Peyer's patch (tissue), 4 donors: ENCODE data around the gene RILPL2.
"Not testable (repeated sequence)": the region's sequence is repeated elsewhere in the genome, so short reads cannot be mapped to it uniquely, and the experiment has no call there.

ENCODE experiments used
- POLR2A ChIP-seq, 2 donors: fragments of 450-650 bp; IDR thresholded peaks; one replicate each; pipeline ENCODE4 v1.5.1; 2017; ENCODE audit warnings: antibody characterized with exemption in 2 of 2, mild to moderate bottlenecking in 2 of 2, moderate library complexity in 2 of 2
- TF ChIP-seq, protein P1 (sequence below), 6 experiments: fragments of 450-650 bp in 4 of 6; fragments of 200-600 bp in 2 of 6; sonication (generic) in 1 of 6; IDR thresholded peaks; one replicate each; pipeline ENCODE4 v1.5.1; 2017 to 2019; ENCODE audit warnings: antibody characterized with exemption in 6 of 6, mild to moderate bottlenecking in 3 of 6, moderate library complexity in 1 of 6

DNA sequence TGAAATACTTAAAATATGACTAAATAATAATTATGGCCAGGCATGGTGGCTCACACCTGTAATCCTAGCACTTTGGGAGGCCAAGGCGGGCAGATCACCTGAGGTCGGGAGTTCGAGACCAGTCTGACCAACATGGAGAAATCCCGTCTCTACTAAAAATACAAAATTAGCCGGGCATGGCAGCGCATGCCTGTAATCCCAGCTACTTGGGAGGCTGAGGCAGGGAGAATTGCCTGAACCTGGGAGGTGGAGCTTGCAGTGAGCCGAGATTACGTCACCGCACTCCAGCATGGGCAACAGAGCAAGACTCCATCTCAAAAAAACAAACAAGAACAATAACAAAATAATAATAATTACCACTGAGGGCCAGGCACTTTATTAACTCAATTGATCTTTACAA lies 50.9 kb downstream of the RILPL2 start:
- TF ChIP-seq POLR2A (IDR thresholded peaks at IDR 0.05), result not testable (repeated sequence)
- TF ChIP-seq, protein P1, sequence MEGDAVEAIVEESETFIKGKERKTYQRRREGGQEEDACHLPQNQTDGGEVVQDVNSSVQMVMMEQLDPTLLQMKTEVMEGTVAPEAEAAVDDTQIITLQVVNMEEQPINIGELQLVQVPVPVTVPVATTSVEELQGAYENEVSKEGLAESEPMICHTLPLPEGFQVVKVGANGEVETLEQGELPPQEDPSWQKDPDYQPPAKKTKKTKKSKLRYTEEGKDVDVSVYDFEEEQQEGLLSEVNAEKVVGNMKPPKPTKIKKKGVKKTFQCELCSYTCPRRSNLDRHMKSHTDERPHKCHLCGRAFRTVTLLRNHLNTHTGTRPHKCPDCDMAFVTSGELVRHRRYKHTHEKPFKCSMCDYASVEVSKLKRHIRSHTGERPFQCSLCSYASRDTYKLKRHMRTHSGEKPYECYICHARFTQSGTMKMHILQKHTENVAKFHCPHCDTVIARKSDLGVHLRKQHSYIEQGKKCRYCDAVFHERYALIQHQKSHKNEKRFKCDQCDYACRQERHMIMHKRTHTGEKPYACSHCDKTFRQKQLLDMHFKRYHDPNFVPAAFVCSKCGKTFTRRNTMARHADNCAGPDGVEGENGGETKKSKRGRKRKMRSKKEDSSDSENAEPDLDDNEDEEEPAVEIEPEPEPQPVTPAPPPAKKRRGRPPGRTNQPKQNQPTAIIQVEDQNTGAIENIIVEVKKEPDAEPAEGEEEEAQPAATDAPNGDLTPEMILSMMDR (IDR thresholded peaks at IDR 0.05), result not testable (repeated sequence)
